ENCODE data around the gene LKAAEAR1. TPM values are rescaled to one million over a fixed set of nuclear protein-coding genes. Genes with fewer than 3 reads are reported as not detected.

The LKAAEAR1 gene
- total and polyA plus RNA-seq, 2 of the 13 experiments (the other 11 are each of a cell fraction or from before 2014, with no cell fraction given): not detected

DNA sequence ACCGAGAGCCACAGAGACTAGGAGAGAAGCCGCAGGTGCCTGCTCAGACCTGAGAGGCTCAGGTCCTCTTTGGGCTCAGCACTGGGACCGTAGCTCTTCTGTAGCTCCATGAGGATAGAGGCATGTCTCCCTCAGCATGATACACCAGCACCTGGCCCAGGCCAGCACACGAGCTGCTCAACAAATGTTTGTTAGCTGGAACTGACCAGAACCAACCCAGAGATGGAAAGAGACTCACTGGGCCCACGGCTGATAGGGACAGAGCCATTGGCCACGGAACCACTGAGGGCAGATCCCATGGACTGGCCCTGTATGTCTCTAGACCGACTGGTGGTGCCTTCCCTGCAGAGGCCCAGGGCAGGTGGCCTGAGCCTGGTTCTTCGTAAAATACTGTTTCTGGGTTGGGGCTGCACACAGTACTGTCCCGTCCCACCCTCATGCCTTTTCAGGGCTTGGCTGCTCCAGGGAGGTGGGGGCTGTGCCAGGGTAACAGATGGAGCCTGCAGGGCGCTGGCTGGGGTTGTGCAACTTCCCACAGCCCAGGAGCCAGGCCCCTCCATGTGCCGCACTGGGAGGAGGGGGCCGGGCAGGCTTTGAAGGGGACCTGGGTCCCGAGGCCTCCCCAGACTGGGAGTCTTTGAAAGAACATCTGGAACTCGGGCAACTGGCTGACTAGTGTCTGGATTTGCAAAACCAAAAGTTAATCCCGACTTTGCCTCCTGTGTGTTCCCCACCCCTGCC, 43.0 kb downstream of the LKAAEAR1 start (continued):
- TF ChIP-seq, protein P1, sequence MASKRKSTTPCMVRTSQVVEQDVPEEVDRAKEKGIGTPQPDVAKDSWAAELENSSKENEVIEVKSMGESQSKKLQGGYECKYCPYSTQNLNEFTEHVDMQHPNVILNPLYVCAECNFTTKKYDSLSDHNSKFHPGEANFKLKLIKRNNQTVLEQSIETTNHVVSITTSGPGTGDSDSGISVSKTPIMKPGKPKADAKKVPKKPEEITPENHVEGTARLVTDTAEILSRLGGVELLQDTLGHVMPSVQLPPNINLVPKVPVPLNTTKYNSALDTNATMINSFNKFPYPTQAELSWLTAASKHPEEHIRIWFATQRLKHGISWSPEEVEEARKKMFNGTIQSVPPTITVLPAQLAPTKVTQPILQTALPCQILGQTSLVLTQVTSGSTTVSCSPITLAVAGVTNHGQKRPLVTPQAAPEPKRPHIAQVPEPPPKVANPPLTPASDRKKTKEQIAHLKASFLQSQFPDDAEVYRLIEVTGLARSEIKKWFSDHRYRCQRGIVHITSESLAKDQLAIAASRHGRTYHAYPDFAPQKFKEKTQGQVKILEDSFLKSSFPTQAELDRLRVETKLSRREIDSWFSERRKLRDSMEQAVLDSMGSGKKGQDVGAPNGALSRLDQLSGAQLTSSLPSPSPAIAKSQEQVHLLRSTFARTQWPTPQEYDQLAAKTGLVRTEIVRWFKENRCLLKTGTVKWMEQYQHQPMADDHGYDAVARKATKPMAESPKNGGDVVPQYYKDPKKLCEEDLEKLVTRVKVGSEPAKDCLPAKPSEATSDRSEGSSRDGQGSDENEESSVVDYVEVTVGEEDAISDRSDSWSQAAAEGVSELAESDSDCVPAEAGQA (IDR thresholded peaks at IDR 0.05; ENCODE audit: low read depth): peak; percentile 33; the same call in 1 of the 2 replicates
- TF ChIP-seq, protein P1 (CRISPR knock-in tag; IDR thresholded peaks at IDR 0.05; ENCODE audit: borderline replicate concordance): no peak
- peak; percentile 37; the same call in 1 of the 2 replicates for TF ChIP-seq RAD21 (CRISPR knock-in tag; IDR thresholded peaks at IDR 0.05)
- TF ChIP-seq SRSF1 (optimal IDR thresholded peaks at IDR 0.05; ENCODE audit: low read depth, low read length): no peak
- no peak for TF ChIP-seq NCOA1 (CRISPR knock-in tag; IDR thresholded peaks at IDR 0.05)
- peak; percentile 65; the same call in 1 of the 2 replicates for TF ChIP-seq NFKB2 (CRISPR knock-in tag; IDR thresholded peaks at IDR 0.05; ENCODE audit: borderline replicate concordance)
- TF ChIP-seq KDM4B (CRISPR knock-in tag; IDR thresholded peaks at IDR 0.05): peak; percentile 68; the same call in 1 of the 2 replicates
- TF ChIP-seq JUNB (CRISPR knock-in tag; IDR thresholded peaks at IDR 0.05; ENCODE audit: borderline replicate concordance): no peak
- TF ChIP-seq, protein P2, sequence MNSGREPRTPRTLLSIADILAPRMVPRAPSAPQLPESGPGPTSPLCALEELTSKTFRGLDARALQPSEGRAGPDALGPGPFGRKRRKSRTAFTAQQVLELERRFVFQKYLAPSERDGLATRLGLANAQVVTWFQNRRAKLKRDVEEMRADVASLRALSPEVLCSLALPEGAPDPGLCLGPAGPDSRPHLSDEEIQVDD (CRISPR knock-in tag; IDR thresholded peaks at IDR 0.05; ENCODE audit: borderline replicate concordance): peak; percentile 15; the same call in 1 of the 2 replicates
- TF ChIP-seq, protein P3, sequence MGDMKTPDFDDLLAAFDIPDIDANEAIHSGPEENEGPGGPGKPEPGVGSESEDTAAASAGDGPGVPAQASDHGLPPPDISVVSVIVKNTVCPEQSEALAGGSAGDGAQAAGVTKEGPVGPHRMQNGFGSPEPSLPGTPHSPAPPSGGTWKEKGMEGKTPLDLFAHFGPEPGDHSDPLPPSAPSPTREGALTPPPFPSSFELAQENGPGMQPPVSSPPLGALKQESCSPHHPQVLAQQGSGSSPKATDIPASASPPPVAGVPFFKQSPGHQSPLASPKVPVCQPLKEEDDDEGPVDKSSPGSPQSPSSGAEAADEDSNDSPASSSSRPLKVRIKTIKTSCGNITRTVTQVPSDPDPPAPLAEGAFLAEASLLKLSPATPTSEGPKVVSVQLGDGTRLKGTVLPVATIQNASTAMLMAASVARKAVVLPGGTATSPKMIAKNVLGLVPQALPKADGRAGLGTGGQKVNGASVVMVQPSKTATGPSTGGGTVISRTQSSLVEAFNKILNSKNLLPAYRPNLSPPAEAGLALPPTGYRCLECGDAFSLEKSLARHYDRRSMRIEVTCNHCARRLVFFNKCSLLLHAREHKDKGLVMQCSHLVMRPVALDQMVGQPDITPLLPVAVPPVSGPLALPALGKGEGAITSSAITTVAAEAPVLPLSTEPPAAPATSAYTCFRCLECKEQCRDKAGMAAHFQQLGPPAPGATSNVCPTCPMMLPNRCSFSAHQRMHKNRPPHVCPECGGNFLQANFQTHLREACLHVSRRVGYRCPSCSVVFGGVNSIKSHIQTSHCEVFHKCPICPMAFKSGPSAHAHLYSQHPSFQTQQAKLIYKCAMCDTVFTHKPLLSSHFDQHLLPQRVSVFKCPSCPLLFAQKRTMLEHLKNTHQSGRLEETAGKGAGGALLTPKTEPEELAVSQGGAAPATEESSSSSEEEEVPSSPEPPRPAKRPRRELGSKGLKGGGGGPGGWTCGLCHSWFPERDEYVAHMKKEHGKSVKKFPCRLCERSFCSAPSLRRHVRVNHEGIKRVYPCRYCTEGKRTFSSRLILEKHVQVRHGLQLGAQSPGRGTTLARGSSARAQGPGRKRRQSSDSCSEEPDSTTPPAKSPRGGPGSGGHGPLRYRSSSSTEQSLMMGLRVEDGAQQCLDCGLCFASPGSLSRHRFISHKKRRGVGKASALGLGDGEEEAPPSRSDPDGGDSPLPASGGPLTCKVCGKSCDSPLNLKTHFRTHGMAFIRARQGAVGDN (CRISPR knock-in tag; IDR thresholded peaks at IDR 0.05): peak; percentile 76
- TF ChIP-seq, protein P4, sequence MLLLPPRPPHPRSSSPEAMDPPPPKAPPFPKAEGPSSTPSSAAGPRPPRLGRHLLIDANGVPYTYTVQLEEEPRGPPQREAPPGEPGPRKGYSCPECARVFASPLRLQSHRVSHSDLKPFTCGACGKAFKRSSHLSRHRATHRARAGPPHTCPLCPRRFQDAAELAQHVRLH (CRISPR knock-in tag; IDR thresholded peaks at IDR 0.05; ENCODE audit: borderline replicate concordance, low read depth): no peak
- TF ChIP-seq, protein P5, sequence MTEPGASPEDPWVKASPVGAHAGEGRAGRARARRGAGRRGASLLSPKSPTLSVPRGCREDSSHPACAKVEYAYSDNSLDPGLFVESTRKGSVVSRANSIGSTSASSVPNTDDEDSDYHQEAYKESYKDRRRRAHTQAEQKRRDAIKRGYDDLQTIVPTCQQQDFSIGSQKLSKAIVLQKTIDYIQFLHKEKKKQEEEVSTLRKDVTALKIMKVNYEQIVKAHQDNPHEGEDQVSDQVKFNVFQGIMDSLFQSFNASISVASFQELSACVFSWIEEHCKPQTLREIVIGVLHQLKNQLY (CRISPR knock-in tag; IDR thresholded peaks at IDR 0.05): 0 out of 2 replicates have a peak, but pooled peaks have one; percentile 14
- TF ChIP-seq ZNF343 (CRISPR knock-in tag; IDR thresholded peaks at IDR 0.05): peak; percentile 59; the same call in 1 of the 2 replicates
- no peak for TF ChIP-seq MAFF (IDR thresholded peaks at IDR 0.05; ENCODE audit: low read depth, low read length)
- no peak for TF ChIP-seq ELF3 (CRISPR knock-in tag; IDR thresholded peaks at IDR 0.05)

All from HepG2 (cell line).